Natural killer cell (primary cell): ENCODE results near the gene PCSK4. TPM values are rescaled to one million over a fixed set of nuclear protein-coding genes. Genes with fewer than 3 reads are reported as not detected.

Source experiments
- ATAC-seq, 3 donors: fragments of 150-1000 bp in 2 of 3; fragments of 200-7000 bp in 1 of 3; cut with Tn5 transposase; 1 replicate in 1 of 3; 2 replicates in 2 of 3; pipeline ENCODE4 v1.10.0; 2021; ENCODE audit warnings: mild to moderate bottlenecking in 2 of 3, moderate library complexity in 2 of 3
- DNase-seq, 2 donors: peaks; one replicate each; pipeline versions ENCODE4 v3.0.0 to v3.0.0-alpha.2; 2013 to 2021; ENCODE audit warnings: mixed read lengths in 1 of 2
- H3K27ac ChIP-seq: one replicate; pipeline ENCODE4 v1.5.1; 2013; ENCODE audit warnings: mild to moderate bottlenecking, low read length
- H3K27me3 ChIP-seq: one replicate; pipeline ENCODE4 v1.6.1; 2013; ENCODE audit warnings: low read length; ENCODE audit not compliant: control insufficient read depth, insufficient read depth
- H3K36me3 ChIP-seq: one replicate; pipeline ENCODE4 v1.6.1; 2013; ENCODE audit warnings: low read length; ENCODE audit not compliant: control insufficient read depth, insufficient read depth
- H3K4me1 ChIP-seq: one replicate; pipeline ENCODE4 v1.6.1; 2013; ENCODE audit warnings: low read length; ENCODE audit not compliant: control insufficient read depth, insufficient read depth
- H3K4me3 ChIP-seq: one replicate; pipeline ENCODE4 v1.5.1; 2013; ENCODE audit warnings: low read length
- H3K9me3 ChIP-seq: one replicate; pipeline ENCODE4 v1.6.1; 2013; ENCODE audit warnings: low read length; ENCODE audit not compliant: control insufficient read depth, insufficient read depth
- H3K27ac Mint-ChIP-seq, 2 donors: one replicate each; pipeline ENCODE4 v1.8.0; 2022; ENCODE audit warnings: mild to moderate bottlenecking in 2 of 2, mixed read lengths in 2 of 2, moderate library complexity in 1 of 2
- H3K27me3 Mint-ChIP-seq, 2 donors: one replicate each; pipeline ENCODE4 v1.8.0; 2022; ENCODE audit warnings: low read depth in 2 of 2, mixed read lengths in 2 of 2
- H3K36me3 Mint-ChIP-seq: one replicate; pipeline ENCODE4 v1.8.0; 2022; ENCODE audit warnings: mixed read lengths
- H3K4me1 Mint-ChIP-seq, 2 donors: one replicate each; pipeline ENCODE4 v1.8.0; 2022; ENCODE audit warnings: mixed read lengths in 2 of 2
- H3K4me3 Mint-ChIP-seq: one replicate; pipeline ENCODE4 v1.8.0; 2022; ENCODE audit warnings: mild to moderate bottlenecking, moderate library complexity, mixed read lengths
- H3K9me3 Mint-ChIP-seq, 2 donors: one replicate each; pipeline ENCODE4 v1.8.0; 2022; ENCODE audit warnings: mixed read lengths in 2 of 2
- CTCF ChIP-seq: fragments of 200-600 bp; IDR thresholded peaks from one replicate; pipeline ENCODE4 v1.8.0; 2022; ENCODE audit warnings: antibody characterized with exemption
- WGBS: methylation state at CpG from one replicate; pipeline ENCODE4 v1.1.7; 2013; ENCODE audit warnings: missing lambda C conversion rate; ENCODE audit not compliant: insufficient coverage; 5-methylcytosine and 5-hydroxymethylcytosine counted together
- intact Hi-C: fragments of 100-400 bp; cut with micrococcal nuclease; formaldehyde crosslinking; loops from one replicate; pipeline ENCODE4 v1.14.2; 2022
- total RNA-seq, 4 donors: library from RNA; stranded (reverse); fragments of 120-200 nt in 1 of 4; gene quantifications; one replicate each; pipeline versions ENCODE4 v1.2.3 to v1.2.4, GENCODE V29; 2013 to 2022

Gene PCSK4
- total RNA-seq, 3 donors from 2014 or later (not counting 1 experiment from before 2014, with no cell fraction given): 4.1 to 6.0 (median 5.3) TPM

- no peaks in the 10 kb centered on the region for H3K9me3 ChIP-seq
- WGBS: 4% methylated on average over 92 of the region's 92 CpGs
- Mint-ChIP-seq H3K4me1 (peaks cover 0 to 11% of the 10 kb centered on the region in 2 donors), H3K9me3 (no peaks in the 10 kb centered on the region), H3K27ac (no peak overlapping the region), H3K36me3 (no peaks in the 10 kb centered on the region), H3K4me3 (no peak overlapping the region), H3K27me3 (peaks cover 0 to 3% of the 10 kb centered on the region in 2 donors)
- peaks cover 27% of the 10 kb centered on the region for H3K27me3 ChIP-seq
- ATAC-seq (no peak), DNase-seq (no peak)
- no peaks in the 10 kb centered on the region for H3K36me3 ChIP-seq
- no peak for TF ChIP-seq CTCF
- H3K27ac ChIP-seq: no peak overlapping the region
- H3K4me3 ChIP-seq: no peak overlapping the region
- intact Hi-C loops: no loop called here
- H3K4me1 ChIP-seq: peaks cover 61% of the 10 kb centered on the region
Observed at GRCh38 chr19:1467490-1468273, 22.5 kb downstream of the PCSK4 start.

GRCh38 chr19:1467215-1467489 is 23.0 kb downstream of the PCSK4 start:
- H3K4me1 ChIP-seq: peaks cover 56% of the 10 kb centered on the region
- H3K36me3 ChIP-seq: no peaks in the 10 kb centered on the region
- no peak overlapping the region for H3K4me3 ChIP-seq
- no peak overlapping the region for H3K27ac ChIP-seq
- Mint-ChIP-seq H3K27me3 (peaks cover 0 to 3% of the 10 kb centered on the region in 2 donors), H3K4me3 (no peak overlapping the region), H3K27ac (no peak overlapping the region), H3K36me3 (no peaks in the 10 kb centered on the region), H3K9me3 (no peaks in the 10 kb centered on the region), H3K4me1 (peaks cover 0 to 11% of the 10 kb centered on the region in 2 donors)
- 4% methylated on average over 36 of the region's 36 CpGs for WGBS
- H3K27me3 ChIP-seq: peaks cover 23% of the 10 kb centered on the region
- TF ChIP-seq CTCF: no peak
- no peaks in the 10 kb centered on the region for H3K9me3 ChIP-seq
- intact Hi-C loops: no loop called here
- DNase-seq (no peak), ATAC-seq (no peak)

- Histone ChIP-seq H3K4me1 (peaks cover 50% of the 10 kb centered on the region), H3K27ac (no peak overlapping the region), H3K4me3 (no peak overlapping the region), H3K36me3 (no peaks in the 10 kb centered on the region), H3K9me3 (no peaks in the 10 kb centered on the region), H3K27me3 (peaks cover 21% of the 10 kb centered on the region)
- H3K27me3 Mint-ChIP-seq: peaks cover 0 to 3% of the 10 kb centered on the region in 2 donors
- no peak for DNase-seq
- no peak for TF ChIP-seq CTCF
- no peaks in the 10 kb centered on the region for H3K9me3 Mint-ChIP-seq
- no peak overlapping the region for H3K4me3 Mint-ChIP-seq
- H3K27ac Mint-ChIP-seq: no peak overlapping the region
- 40% methylated on average over 70 of the region's 70 CpGs for WGBS
- H3K4me1 Mint-ChIP-seq: peaks cover 0 to 11% of the 10 kb centered on the region in 2 donors
- intact Hi-C loops: no loop called here
- ATAC-seq: no peak
- no peaks in the 10 kb centered on the region for H3K36me3 Mint-ChIP-seq
Observed at GRCh38 chr19:1466461-1467214, 23.5 kb downstream of the PCSK4 start.
